ENCODE measurements around the gene KDM4C.
"Not testable (repeated sequence)": the region's sequence is repeated elsewhere in the genome, so short reads cannot be mapped to it uniquely, and the experiment has no call there.

Gene KDM4C

GRCh38 chr9:6739218-6739617, 18.6 kb upstream of the KDM4C start:
- no peak overlapping the region for H3K9ac ChIP-seq
- no peak overlapping the region for H3K27ac ChIP-seq
- H4K20me1 ChIP-seq (ENCODE audit: insufficient read depth) = no peaks in the 10 kb centered on the region
- H2AFZ ChIP-seq (ENCODE audit: low read depth) = no peak overlapping the region
- H3K4me2 ChIP-seq = no peak overlapping the region
- peak; percentile 48 for TF ChIP-seq CTCF (conservative IDR thresholded peaks at IDR 0.05; ENCODE audit: low read depth, low read length)
- H3K4me3 ChIP-seq (IDR thresholded peaks at IDR 0.05; ENCODE audit: insufficient read depth, low read depth, low read length) = no peak overlapping the region
- H3K36me3 ChIP-seq (ENCODE audit: insufficient read depth) = no peaks in the 10 kb centered on the region
- no peaks in the 10 kb centered on the region for H3K4me1 ChIP-seq (ENCODE audit: low read depth, poor library complexity, severe bottlenecking)
- no peaks in the 10 kb centered on the region for H3K79me2 ChIP-seq (ENCODE audit: insufficient read depth, low read depth)
- H3K27me3 ChIP-seq (ENCODE audit: insufficient read depth, low read depth) = no peaks in the 10 kb centered on the region

- H3K4me3 ChIP-seq (IDR thresholded peaks at IDR 0.05; ENCODE audit: insufficient read depth, low read depth, low read length); H3K4me2 ChIP-seq; H3K36me3 ChIP-seq (ENCODE audit: insufficient read depth); H3K27me3 ChIP-seq (ENCODE audit: insufficient read depth, low read depth); H3K9ac ChIP-seq; H2AFZ ChIP-seq (ENCODE audit: low read depth); H3K27ac ChIP-seq; H4K20me1 ChIP-seq (ENCODE audit: insufficient read depth); H3K79me2 ChIP-seq (ENCODE audit: insufficient read depth, low read depth): not testable (repeated sequence)
- peaks cover 17% of the 10 kb centered on the region for H3K4me1 ChIP-seq (ENCODE audit: low read depth, poor library complexity, severe bottlenecking)
These were observed 8.9 kb upstream of the KDM4C start for GRCh38 chr9:6748861-6749260.

GRCh38 chr9:6754861-6755260, 2.9 kb upstream of the KDM4C start:
- H3K79me2 ChIP-seq (ENCODE audit: insufficient read depth, low read depth); H3K27ac ChIP-seq; H4K20me1 ChIP-seq (ENCODE audit: insufficient read depth); H3K4me2 ChIP-seq; H3K9ac ChIP-seq; H3K36me3 ChIP-seq (ENCODE audit: insufficient read depth); H3K4me3 ChIP-seq (IDR thresholded peaks at IDR 0.05; ENCODE audit: insufficient read depth, low read depth, low read length); H3K27me3 ChIP-seq (ENCODE audit: insufficient read depth, low read depth); H2AFZ ChIP-seq (ENCODE audit: low read depth): not testable (repeated sequence)
- peaks cover 19% of the 10 kb centered on the region for H3K4me1 ChIP-seq (ENCODE audit: low read depth, poor library complexity, severe bottlenecking)

GRCh38 chr9:6757132-6757455, 679 bp upstream of the KDM4C start:
- peaks cover 11% of the 10 kb centered on the region for H3K4me1 ChIP-seq (ENCODE audit: low read depth, poor library complexity, severe bottlenecking)
- peak overlapping the region; percentile 68 for H2AFZ ChIP-seq (ENCODE audit: low read depth)
- peak overlapping the region; percentile 87 for H3K27ac ChIP-seq
- no peaks in the 10 kb centered on the region for H3K27me3 ChIP-seq (ENCODE audit: insufficient read depth, low read depth)
- no peaks in the 10 kb centered on the region; the same call in 1 of the 2 replicates for H4K20me1 ChIP-seq (ENCODE audit: insufficient read depth)
- no peak for TF ChIP-seq CTCF (conservative IDR thresholded peaks at IDR 0.05; ENCODE audit: low read depth, low read length)
- no peaks in the 10 kb centered on the region for H3K36me3 ChIP-seq (ENCODE audit: insufficient read depth)
- peaks cover 21% of the 10 kb centered on the region for H3K79me2 ChIP-seq (ENCODE audit: insufficient read depth, low read depth)
- peak overlapping the region; percentile 94 for H3K4me2 ChIP-seq
- no peak overlapping the region for H3K4me3 ChIP-seq (IDR thresholded peaks at IDR 0.05; ENCODE audit: insufficient read depth, low read depth, low read length)
- peak overlapping the region; percentile 83 for H3K9ac ChIP-seq

GRCh38 chr9:6758248-6758497, 400 bp downstream of the KDM4C start:
- H3K36me3 ChIP-seq (ENCODE audit: insufficient read depth) = no peaks in the 10 kb centered on the region
- no peaks in the 10 kb centered on the region; the same call in 1 of the 2 replicates for H4K20me1 ChIP-seq (ENCODE audit: insufficient read depth)
- H3K4me3 ChIP-seq (IDR thresholded peaks at IDR 0.05; ENCODE audit: insufficient read depth, low read depth, low read length) = no peak overlapping the region
- peak overlapping the region; percentile 68; the same call in 1 of the 2 replicates for H2AFZ ChIP-seq (ENCODE audit: low read depth)
- no peaks in the 10 kb centered on the region for H3K27me3 ChIP-seq (ENCODE audit: insufficient read depth, low read depth)
- H3K27ac ChIP-seq = peak overlapping the region; percentile 87
- peak overlapping the region; percentile 83 for H3K9ac ChIP-seq
- peak overlapping the region; percentile 75; the same call in 1 of the 2 replicates for H3K4me2 ChIP-seq
- TF ChIP-seq CTCF (conservative IDR thresholded peaks at IDR 0.05; ENCODE audit: low read depth, low read length) = no peak
- H3K4me1 ChIP-seq (ENCODE audit: low read depth, poor library complexity, severe bottlenecking) = peaks cover 11% of the 10 kb centered on the region
- H3K79me2 ChIP-seq (ENCODE audit: insufficient read depth, low read depth) = peaks cover 29% of the 10 kb centered on the region

Data from KMS-11 (cell line).